Calu3 (cell line): ENCODE measurements around the gene SIM1. TPM values are rescaled to one million over a fixed set of nuclear protein-coding genes. Genes with fewer than 3 reads are reported as not detected.

Source experiments
- BruUV-seq: library from RNA; stranded (reverse); fragments of 400-500 nt; replicated peaks from 2 replicates; lab custom pipeline; 2021; lab: Mats Ljungman, UMichigan
- CTCF ChIA-PET: fragments of 300-600 bp; sonication (Branson Sonifier 250); formaldehyde crosslinking; loops from one replicate; lab custom pipeline; 2022; ENCODE audit warnings: antibody characterized with exemption; lab: Charles Lee
- DNase-seq: peaks from one replicate; pipeline ENCODE4 v3.0.0; 2022
- H3K27ac Mint-ChIP-seq: one replicate; pipeline ENCODE4 v1.8.0; 2022; ENCODE audit warnings: mixed read lengths; ENCODE audit not compliant: unreplicated experiment
- H3K27me3 Mint-ChIP-seq: one replicate; pipeline ENCODE4 v1.8.0; 2022; ENCODE audit warnings: mixed read lengths; ENCODE audit not compliant: unreplicated experiment
- H3K36me3 Mint-ChIP-seq: one replicate; pipeline ENCODE4 v1.8.0; 2022; ENCODE audit warnings: mild to moderate bottlenecking, moderate library complexity, mixed read lengths; ENCODE audit not compliant: insufficient read depth, unreplicated experiment
- H3K4me1 Mint-ChIP-seq: one replicate; pipeline ENCODE4 v1.8.0; 2022; ENCODE audit warnings: mild to moderate bottlenecking, low read depth, mixed read lengths; ENCODE audit not compliant: unreplicated experiment
- H3K4me3 Mint-ChIP-seq: one replicate; pipeline ENCODE4 v1.8.0; 2022; ENCODE audit warnings: mild to moderate bottlenecking, low read depth, moderate library complexity, mixed read lengths; ENCODE audit not compliant: unreplicated experiment
- H3K9me3 Mint-ChIP-seq: one replicate; pipeline ENCODE4 v1.8.0; 2022; ENCODE audit warnings: low read depth, mixed read lengths; ENCODE audit not compliant: unreplicated experiment
- CTCF ChIP-seq: fragments of 200-600 bp; IDR thresholded peaks from one replicate; pipeline ENCODE4 v1.8.0; 2022; ENCODE audit warnings: antibody characterized with exemption; ENCODE audit not compliant: unreplicated experiment
- intact Hi-C: fragments of 100-400 bp; cut with micrococcal nuclease; formaldehyde crosslinking; loops from one replicate; pipeline ENCODE4 v1.10.0; 2022; ENCODE audit not compliant: unreplicated experiment
- total RNA-seq: library from RNA; stranded (reverse); gene quantifications from 2 replicates; pipeline ENCODE4 v1.2.3, GENCODE V29; 2022

The SIM1 gene
- total RNA-seq, 1 experiment from 2014 or later = not detected

DNA sequence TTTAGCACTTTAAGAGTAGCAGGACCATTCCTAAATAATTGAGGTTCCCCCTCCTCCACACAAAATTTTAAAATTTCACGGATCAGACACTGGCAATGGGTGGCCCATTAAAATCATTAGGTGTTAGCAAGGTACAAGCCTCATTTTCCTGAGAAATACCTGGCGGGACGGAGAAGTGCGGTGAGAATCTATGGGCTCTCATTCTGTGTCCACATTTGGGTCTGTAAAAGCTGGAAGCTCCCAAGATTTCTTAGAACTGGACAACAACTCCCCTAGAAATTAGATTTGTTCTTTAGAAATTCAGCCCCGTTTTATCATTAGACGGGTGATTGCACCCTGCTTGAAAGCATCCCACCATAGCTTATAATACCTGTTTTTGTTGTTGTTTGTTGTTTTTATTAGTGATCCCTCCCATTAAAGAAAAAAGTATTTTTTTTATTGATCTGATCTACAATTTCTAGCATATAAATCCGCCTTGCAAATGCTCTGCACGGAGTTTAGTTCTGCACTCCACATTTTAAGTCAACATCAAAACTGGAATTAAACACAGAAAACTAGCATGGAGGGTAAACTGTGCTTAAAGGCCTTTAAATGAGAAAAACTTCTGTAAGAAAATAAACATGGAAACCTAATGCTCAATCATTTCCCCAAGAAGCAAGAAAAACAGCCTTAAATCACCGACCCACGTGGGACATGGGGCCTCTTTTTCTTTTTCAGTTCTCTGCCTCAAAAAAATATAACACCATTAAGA lies 5.7 kb downstream of the SIM1 start:
- Mint-ChIP-seq H3K4me1 (peaks cover 8% of the 10 kb centered on the region), H3K27me3 (no peaks in the 10 kb centered on the region), H3K9me3 (peaks cover 2% of the 10 kb centered on the region), H3K4me3 (no peak overlapping the region), H3K36me3 (peaks cover 10% of the 10 kb centered on the region), H3K27ac (no peak overlapping the region)
- no peak for DNase-seq
- CTCF ChIA-PET = no interaction called here
- no TSS peak for BruUV-seq
- intact Hi-C loops = no loop called here
- no peak for TF ChIP-seq CTCF

DNA sequence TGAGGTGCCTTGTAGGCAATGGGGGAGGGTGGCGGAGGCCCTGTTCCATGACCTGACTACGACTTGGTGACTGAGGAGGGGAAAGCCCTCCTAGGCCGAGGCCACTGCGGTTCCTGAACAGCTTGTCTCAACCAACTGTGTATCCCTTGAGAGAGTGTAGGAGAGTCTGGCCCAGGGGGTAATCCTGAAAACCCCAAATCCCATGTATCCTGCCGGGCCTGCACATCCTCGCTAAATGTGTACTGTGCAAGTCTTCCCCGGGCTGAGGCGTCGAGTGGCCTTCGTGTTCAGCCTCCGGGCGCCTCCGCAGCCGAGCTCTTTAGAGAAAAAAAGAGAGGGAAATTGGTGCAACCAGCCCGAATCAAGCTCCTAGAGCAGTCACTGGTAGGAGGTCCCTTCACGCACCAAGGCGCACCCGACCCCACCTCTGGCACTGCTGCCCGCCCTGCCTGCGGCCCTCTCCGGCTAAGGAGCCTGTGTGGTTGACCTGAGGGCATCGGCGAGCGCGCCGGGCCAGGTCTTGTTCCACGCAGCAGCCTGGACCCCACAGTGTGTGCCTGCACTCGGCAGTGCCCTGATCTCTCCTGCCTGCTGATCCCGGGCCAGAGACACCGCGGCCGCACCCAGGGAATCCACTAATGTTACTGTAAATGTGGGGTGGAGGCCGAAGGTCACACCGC lies 7.3 kb downstream of the SIM1 start:
- intact Hi-C loops = no loop called here
- Mint-ChIP-seq H3K27me3 (no peaks in the 10 kb centered on the region), H3K36me3 (peaks cover 10% of the 10 kb centered on the region), H3K4me3 (no peak overlapping the region), H3K4me1 (peaks cover 8% of the 10 kb centered on the region), H3K9me3 (peaks cover 2% of the 10 kb centered on the region), H3K27ac (no peak overlapping the region)
- no TSS peak for BruUV-seq
- no peak for DNase-seq
- CTCF ChIA-PET = no interaction called here
- TF ChIP-seq CTCF = no peak

- no peak overlapping the region for H3K27ac Mint-ChIP-seq
- CTCF ChIA-PET = no interaction called here
- H3K9me3 Mint-ChIP-seq = peaks cover 2% of the 10 kb centered on the region
- peaks cover 9% of the 10 kb centered on the region for H3K36me3 Mint-ChIP-seq
- BruUV-seq = no TSS peak
- no peak overlapping the region for H3K4me3 Mint-ChIP-seq
- TF ChIP-seq CTCF = no peak
- H3K4me1 Mint-ChIP-seq = peaks cover 2% of the 10 kb centered on the region
- DNase-seq = no peak
- intact Hi-C loops = no loop called here
- H3K27me3 Mint-ChIP-seq = no peaks in the 10 kb centered on the region
Observed at GRCh38 chr6:100456908-100457235, 7.8 kb downstream of the SIM1 start.

- intact Hi-C loops = no loop called here
- BruUV-seq = TSS peak; percentile 76
- Mint-ChIP-seq H3K27me3 (no peaks in the 10 kb centered on the region), H3K4me1 (no peaks in the 10 kb centered on the region), H3K4me3 (peak overlapping the region; percentile 59), H3K9me3 (peaks cover 2% of the 10 kb centered on the region), H3K27ac (peak overlapping the region; percentile 33), H3K36me3 (peaks cover 4% of the 10 kb centered on the region)
- no peak for TF ChIP-seq CTCF
- CTCF ChIA-PET = interaction anchor here (0.7 kb wide), 1 partner anchor 368 kb away, joined by 3 read pairs; no protein-coding TSS in a partner anchor
- peak; percentile 26 for DNase-seq
Observed at GRCh38 chr6:100456141-100456907, 8.4 kb downstream of the SIM1 start.
